Measurements from ENCODE around the gene FOXP4.
A peak's percentile ranks its signal among the peaks of the same experiment; 100 is the strongest.

The FOXP4 gene

GRCh38 chr6:41578217-41579087 lies 32.3 kb downstream of the FOXP4 start:
- no peaks in the 10 kb centered on the region for H3K9me3 ChIP-seq (ENCODE audit: control insufficient read depth, insufficient read depth, low read length)
- peaks cover 37% of the 10 kb centered on the region for H3K4me1 ChIP-seq (ENCODE audit: control insufficient read depth, insufficient read depth, low read length)
- H3K27ac ChIP-seq (ENCODE audit: low read depth, low read length): peak overlapping the region; percentile 93
- no peaks in the 10 kb centered on the region for H3K36me3 ChIP-seq (ENCODE audit: control insufficient read depth, insufficient read depth, low read length)
- no peaks in the 10 kb centered on the region for H3K27me3 ChIP-seq (ENCODE audit: control insufficient read depth, insufficient read depth, low read length)
- H3K9ac ChIP-seq (ENCODE audit: low read depth, low read length): peak overlapping the region; percentile 58
- H3K4me3 ChIP-seq (ENCODE audit: low read depth, low read length): peak overlapping the region; percentile 47

- Histone ChIP-seq H3K27me3 (ENCODE audit: control insufficient read depth, insufficient read depth, low read length) (no peaks in the 10 kb centered on the region), H3K4me3 (ENCODE audit: low read depth, low read length) (peak overlapping the region; percentile 35; the same call in 1 of the 2 replicates), H3K4me1 (ENCODE audit: control insufficient read depth, insufficient read depth, low read length) (peaks cover 40% of the 10 kb centered on the region), H3K36me3 (ENCODE audit: control insufficient read depth, insufficient read depth, low read length) (no peaks in the 10 kb centered on the region), H3K27ac (ENCODE audit: low read depth, low read length) (peak overlapping the region; percentile 93), H3K9me3 (ENCODE audit: control insufficient read depth, insufficient read depth, low read length) (no peaks in the 10 kb centered on the region), H3K9ac (ENCODE audit: low read depth, low read length) (no peak overlapping the region)
Observed at GRCh38 chr6:41579088-41579610, 33.0 kb downstream of the FOXP4 start.

GRCh38 chr6:41580690-41581089 lies 34.5 kb downstream of the FOXP4 start:
- Histone ChIP-seq H3K9me3 (ENCODE audit: control insufficient read depth, insufficient read depth, low read length) (no peaks in the 10 kb centered on the region), H3K27me3 (ENCODE audit: control insufficient read depth, insufficient read depth, low read length) (no peaks in the 10 kb centered on the region), H3K4me1 (ENCODE audit: control insufficient read depth, insufficient read depth, low read length) (peaks cover 50% of the 10 kb centered on the region), H3K9ac (ENCODE audit: low read depth, low read length) (no peak overlapping the region), H3K4me3 (ENCODE audit: low read depth, low read length) (no peak overlapping the region), H3K36me3 (ENCODE audit: control insufficient read depth, insufficient read depth, low read length) (no peaks in the 10 kb centered on the region), H3K27ac (ENCODE audit: low read depth, low read length) (no peak overlapping the region)

- Histone ChIP-seq H3K36me3 (ENCODE audit: control insufficient read depth, insufficient read depth, low read length) (no peaks in the 10 kb centered on the region), H3K4me1 (ENCODE audit: control insufficient read depth, insufficient read depth, low read length) (peaks cover 49% of the 10 kb centered on the region), H3K9ac (ENCODE audit: low read depth, low read length) (no peak overlapping the region)
Observed at GRCh38 chr6:41581381-41581991, 35.3 kb downstream of the FOXP4 start.

DNA sequence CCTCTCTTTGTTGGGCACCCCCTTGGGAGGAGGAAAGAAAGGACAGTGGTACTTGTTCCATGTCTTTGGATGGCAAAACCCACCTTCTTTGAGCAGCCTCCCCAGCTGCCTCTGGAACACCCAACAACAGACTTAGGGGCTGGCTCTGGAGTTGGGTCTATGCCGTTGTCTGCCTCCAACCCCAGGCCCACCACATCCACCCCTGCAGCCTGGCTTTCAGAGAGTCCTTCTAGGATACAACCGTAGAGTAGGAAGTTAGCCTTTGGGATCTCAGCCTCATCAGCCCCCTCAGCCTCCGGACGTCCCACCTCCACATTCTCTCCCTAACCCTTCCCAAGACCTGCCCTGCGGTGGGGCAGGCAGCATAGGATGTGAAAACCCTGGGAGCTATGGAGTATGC lies 36.4 kb downstream of the FOXP4 start:
- Histone ChIP-seq H3K4me1 (ENCODE audit: control insufficient read depth, insufficient read depth, low read length) (peaks cover 43% of the 10 kb centered on the region), H3K4me3 (ENCODE audit: low read depth, low read length) (no peak overlapping the region), H3K27me3 (ENCODE audit: control insufficient read depth, insufficient read depth, low read length) (no peaks in the 10 kb centered on the region), H3K9me3 (ENCODE audit: control insufficient read depth, insufficient read depth, low read length) (no peaks in the 10 kb centered on the region), H3K27ac (ENCODE audit: low read depth, low read length) (no peak overlapping the region), H3K9ac (ENCODE audit: low read depth, low read length) (no peak overlapping the region), H3K36me3 (ENCODE audit: control insufficient read depth, insufficient read depth, low read length) (no peaks in the 10 kb centered on the region)

More at GRCh38 chr6:41581381-41581991, 35.3 kb downstream of the FOXP4 start:
- H3K9me3 ChIP-seq (ENCODE audit: control insufficient read depth, insufficient read depth, low read length): no peaks in the 10 kb centered on the region
- H3K4me3 ChIP-seq (ENCODE audit: low read depth, low read length): no peak overlapping the region
- H3K27ac ChIP-seq (ENCODE audit: low read depth, low read length): no peak overlapping the region
- no peaks in the 10 kb centered on the region for H3K27me3 ChIP-seq (ENCODE audit: control insufficient read depth, insufficient read depth, low read length)

DNA sequence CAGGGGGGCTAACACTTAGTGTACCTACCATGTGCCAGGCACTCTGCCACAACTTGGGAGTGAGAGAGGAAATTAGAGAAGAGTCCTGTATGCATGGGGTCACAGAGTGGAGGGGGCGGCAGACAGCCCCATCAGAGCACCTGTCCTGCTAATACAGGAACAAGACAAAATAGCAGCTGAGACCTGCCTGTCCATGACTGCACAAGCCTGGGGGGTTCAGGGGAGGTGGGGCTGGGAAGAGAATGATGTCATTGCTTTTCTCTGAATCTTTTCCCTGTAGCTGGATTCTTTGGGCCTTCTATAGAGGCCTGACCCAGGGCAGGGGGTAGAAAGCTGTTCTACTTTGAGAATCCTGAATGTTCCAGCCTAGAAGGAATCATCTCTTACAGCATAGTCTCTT lies 37.4 kb downstream of the FOXP4 start:
- H3K9ac ChIP-seq (ENCODE audit: low read depth, low read length): no peak overlapping the region
- H3K36me3 ChIP-seq (ENCODE audit: control insufficient read depth, insufficient read depth, low read length): 0 out of 2 replicates have a peak, but pooled peaks cover 1% of the 10 kb centered on the region

DNA sequence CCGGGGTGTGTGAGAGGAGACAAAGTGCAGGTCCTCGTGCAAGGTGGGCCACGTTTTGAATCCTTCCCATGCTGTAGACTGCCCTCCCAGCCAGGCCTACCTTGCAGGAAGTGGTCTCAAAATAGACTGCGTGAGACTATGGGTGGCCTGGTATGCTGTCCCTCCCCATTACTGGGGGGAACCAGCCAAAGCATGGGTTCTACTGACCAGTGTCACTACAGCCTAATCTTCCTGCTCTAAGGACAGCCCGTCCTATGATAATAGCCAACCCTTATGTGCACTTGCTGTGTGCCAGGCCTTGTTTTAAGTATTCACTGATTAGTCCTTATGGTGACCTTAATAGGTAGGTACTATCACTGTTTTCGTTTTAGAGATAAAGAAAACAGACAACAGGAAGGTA lies 38.0 kb downstream of the FOXP4 start:
- H3K9me3 ChIP-seq (ENCODE audit: control insufficient read depth, insufficient read depth, low read length): no peaks in the 10 kb centered on the region
- H3K4me3 ChIP-seq (ENCODE audit: low read depth, low read length): no peak overlapping the region
- peaks cover 3% of the 10 kb centered on the region; the same call in 1 of the 2 replicates for H3K27me3 ChIP-seq (ENCODE audit: control insufficient read depth, insufficient read depth, low read length)
- H3K27ac ChIP-seq (ENCODE audit: low read depth, low read length): no peak overlapping the region
- no peak overlapping the region for H3K9ac ChIP-seq (ENCODE audit: low read depth, low read length)
- peaks cover 8% of the 10 kb centered on the region; the same call in 1 of the 2 replicates for H3K36me3 ChIP-seq (ENCODE audit: control insufficient read depth, insufficient read depth, low read length)
- peaks cover 31% of the 10 kb centered on the region for H3K4me1 ChIP-seq (ENCODE audit: control insufficient read depth, insufficient read depth, low read length)

More for the DNA sequence above, 37.4 kb downstream of the FOXP4 start:
- Histone ChIP-seq H3K4me1 (ENCODE audit: control insufficient read depth, insufficient read depth, low read length) (peaks cover 36% of the 10 kb centered on the region), H3K27me3 (ENCODE audit: control insufficient read depth, insufficient read depth, low read length) (peaks cover 3% of the 10 kb centered on the region; the same call in 1 of the 2 replicates), H3K4me3 (ENCODE audit: low read depth, low read length) (no peak overlapping the region), H3K9me3 (ENCODE audit: control insufficient read depth, insufficient read depth, low read length) (no peaks in the 10 kb centered on the region), H3K27ac (ENCODE audit: low read depth, low read length) (no peak overlapping the region)

DNA sequence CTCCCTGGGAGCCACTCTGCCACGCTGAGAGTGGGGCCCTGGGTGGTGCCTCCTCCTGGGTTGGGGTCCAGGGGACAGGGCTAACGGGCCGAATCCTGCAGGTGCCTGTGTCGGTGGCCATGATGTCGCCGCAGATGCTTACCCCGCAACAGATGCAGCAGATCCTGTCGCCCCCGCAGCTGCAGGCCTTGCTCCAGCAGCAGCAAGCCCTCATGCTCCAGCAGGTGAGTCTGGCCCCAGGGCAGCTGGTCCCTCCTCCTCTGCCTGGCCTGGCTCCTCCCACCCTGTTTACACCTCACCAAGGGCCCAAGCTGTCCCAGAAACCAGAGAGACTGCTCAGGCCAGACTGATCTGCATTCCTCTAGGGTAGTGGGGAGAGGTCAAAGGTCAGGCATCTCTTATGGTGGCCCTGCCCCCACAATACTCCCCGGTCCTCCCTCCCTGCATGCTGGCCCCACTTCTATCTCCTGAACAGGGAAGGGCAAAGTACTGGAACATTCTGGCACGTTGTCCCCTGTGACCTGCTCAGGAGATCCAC lies 38.6 kb downstream of the FOXP4 start:
- H3K27me3 ChIP-seq (ENCODE audit: control insufficient read depth, insufficient read depth, low read length): peaks cover 3% of the 10 kb centered on the region; the same call in 1 of the 2 replicates
- H3K36me3 ChIP-seq (ENCODE audit: control insufficient read depth, insufficient read depth, low read length): peaks cover 8% of the 10 kb centered on the region; the same call in 1 of the 2 replicates
- peaks cover 26% of the 10 kb centered on the region for H3K4me1 ChIP-seq (ENCODE audit: control insufficient read depth, insufficient read depth, low read length)
- H3K9ac ChIP-seq (ENCODE audit: low read depth, low read length): no peak overlapping the region
- H3K27ac ChIP-seq (ENCODE audit: low read depth, low read length): no peak overlapping the region
- no peak overlapping the region for H3K4me3 ChIP-seq (ENCODE audit: low read depth, low read length)
- no peaks in the 10 kb centered on the region for H3K9me3 ChIP-seq (ENCODE audit: control insufficient read depth, insufficient read depth, low read length)

DNA sequence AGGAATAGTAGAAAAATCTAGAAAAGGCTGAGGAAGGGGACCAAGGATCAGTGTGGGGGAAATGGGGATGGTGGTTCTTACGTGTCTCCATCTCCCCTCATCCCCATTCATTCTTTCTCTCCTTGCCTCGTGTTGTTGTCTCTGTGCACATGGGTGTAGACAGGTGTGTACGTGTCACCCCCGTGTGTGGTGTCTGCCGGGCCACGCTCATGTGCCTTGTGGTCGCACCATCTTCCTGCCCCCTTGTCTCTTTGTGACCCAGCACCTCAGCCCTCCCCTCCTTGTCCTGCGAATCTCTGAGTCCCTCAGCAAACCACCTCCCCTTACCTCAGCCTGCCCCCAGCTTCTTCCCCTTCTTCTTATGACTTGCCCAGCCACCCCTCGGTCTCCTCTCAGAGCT lies 39.4 kb downstream of the FOXP4 start:
- H3K27ac ChIP-seq (ENCODE audit: low read depth, low read length): no peak overlapping the region
- H3K9ac ChIP-seq (ENCODE audit: low read depth, low read length): no peak overlapping the region
- H3K27me3 ChIP-seq (ENCODE audit: control insufficient read depth, insufficient read depth, low read length): peaks cover 4% of the 10 kb centered on the region
- H3K36me3 ChIP-seq (ENCODE audit: control insufficient read depth, insufficient read depth, low read length): peaks cover 14% of the 10 kb centered on the region
- peaks cover 25% of the 10 kb centered on the region for H3K4me1 ChIP-seq (ENCODE audit: control insufficient read depth, insufficient read depth, low read length)
- no peak overlapping the region for H3K4me3 ChIP-seq (ENCODE audit: low read depth, low read length)
- no peaks in the 10 kb centered on the region for H3K9me3 ChIP-seq (ENCODE audit: control insufficient read depth, insufficient read depth, low read length)

- Histone ChIP-seq H3K4me3 (ENCODE audit: low read depth, low read length) (no peak overlapping the region), H3K27ac (ENCODE audit: low read depth, low read length) (no peak overlapping the region), H3K36me3 (ENCODE audit: control insufficient read depth, insufficient read depth, low read length) (peaks cover 14% of the 10 kb centered on the region), H3K27me3 (ENCODE audit: control insufficient read depth, insufficient read depth, low read length) (peaks cover 7% of the 10 kb centered on the region), H3K9me3 (ENCODE audit: control insufficient read depth, insufficient read depth, low read length) (no peaks in the 10 kb centered on the region), H3K9ac (ENCODE audit: low read depth, low read length) (no peak overlapping the region), H3K4me1 (ENCODE audit: control insufficient read depth, insufficient read depth, low read length) (peaks cover 25% of the 10 kb centered on the region)
Observed at GRCh38 chr6:41586252-41587007, 40.2 kb downstream of the FOXP4 start.

All from HUES48 (cell line).